ENCODE measurements around the gene TFIP11. TPM values are rescaled to one million over a fixed set of nuclear protein-coding genes. Genes with fewer than 3 reads are reported as not detected.

The TFIP11 gene
- total RNA-seq, 2 donors from 2014 or later = 21.9 to 33.2 TPM

DNA sequence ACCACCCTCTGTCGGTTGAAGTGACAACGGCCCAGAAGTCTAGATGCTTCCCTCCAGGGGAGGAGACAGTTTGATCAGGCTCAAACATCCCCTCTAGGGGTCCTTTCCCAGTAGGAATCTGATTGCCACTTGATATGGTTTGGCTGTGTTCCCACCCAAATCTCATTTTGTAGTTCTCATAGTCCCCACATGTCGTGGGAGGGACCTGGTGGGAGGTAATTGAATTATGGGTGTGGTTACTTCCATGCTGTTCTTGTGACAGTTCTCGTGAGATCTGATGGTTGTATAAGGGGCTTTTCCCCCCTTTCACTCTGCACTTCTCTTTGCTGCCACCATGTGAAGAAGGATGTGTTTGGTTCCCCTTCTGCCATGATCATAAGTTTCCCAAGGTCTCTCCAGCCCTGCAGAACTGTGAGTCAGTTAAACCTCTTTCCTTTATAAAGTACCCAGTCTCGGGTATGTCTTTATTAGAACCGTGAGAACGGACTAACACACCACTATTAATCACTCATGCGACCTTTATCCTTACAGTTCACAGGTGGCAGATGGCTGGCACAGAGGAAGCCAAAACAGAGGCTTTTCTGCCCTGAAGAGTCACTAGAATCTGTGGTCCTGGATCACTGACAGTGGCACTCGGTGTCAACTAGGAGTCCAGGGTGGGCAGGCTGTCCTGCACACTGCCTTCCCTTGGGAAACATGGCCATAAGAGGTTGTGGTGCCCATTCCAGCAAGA is 61.7 kb downstream of the TFIP11 start:
- Histone ChIP-seq H3K27ac (no peak overlapping the region), H3K4me1 (replicated peaks) (no peaks in the 10 kb centered on the region), H3K36me3 (no peaks in the 10 kb centered on the region), H3K4me3 (no peak overlapping the region), H3K9me3 (no peaks in the 10 kb centered on the region), H3K27me3 (replicated peaks; ENCODE audit: insufficient read depth) (no peaks in the 10 kb centered on the region)
- TF ChIP-seq, protein P1, sequence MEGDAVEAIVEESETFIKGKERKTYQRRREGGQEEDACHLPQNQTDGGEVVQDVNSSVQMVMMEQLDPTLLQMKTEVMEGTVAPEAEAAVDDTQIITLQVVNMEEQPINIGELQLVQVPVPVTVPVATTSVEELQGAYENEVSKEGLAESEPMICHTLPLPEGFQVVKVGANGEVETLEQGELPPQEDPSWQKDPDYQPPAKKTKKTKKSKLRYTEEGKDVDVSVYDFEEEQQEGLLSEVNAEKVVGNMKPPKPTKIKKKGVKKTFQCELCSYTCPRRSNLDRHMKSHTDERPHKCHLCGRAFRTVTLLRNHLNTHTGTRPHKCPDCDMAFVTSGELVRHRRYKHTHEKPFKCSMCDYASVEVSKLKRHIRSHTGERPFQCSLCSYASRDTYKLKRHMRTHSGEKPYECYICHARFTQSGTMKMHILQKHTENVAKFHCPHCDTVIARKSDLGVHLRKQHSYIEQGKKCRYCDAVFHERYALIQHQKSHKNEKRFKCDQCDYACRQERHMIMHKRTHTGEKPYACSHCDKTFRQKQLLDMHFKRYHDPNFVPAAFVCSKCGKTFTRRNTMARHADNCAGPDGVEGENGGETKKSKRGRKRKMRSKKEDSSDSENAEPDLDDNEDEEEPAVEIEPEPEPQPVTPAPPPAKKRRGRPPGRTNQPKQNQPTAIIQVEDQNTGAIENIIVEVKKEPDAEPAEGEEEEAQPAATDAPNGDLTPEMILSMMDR (IDR thresholded peaks at IDR 0.05) = no peak
- TF ChIP-seq POLR2A (IDR thresholded peaks at IDR 0.05) = no peak
- TF ChIP-seq POLR2AphosphoS5 (IDR thresholded peaks at IDR 0.05) = no peak
- 76% methylated on average over 9 of the region's 9 CpGs for WGBS
- intact Hi-C loops (cut with DNase I) = no loop called here
- no peak for DNase-seq (ENCODE audit: low spot score)

DNA sequence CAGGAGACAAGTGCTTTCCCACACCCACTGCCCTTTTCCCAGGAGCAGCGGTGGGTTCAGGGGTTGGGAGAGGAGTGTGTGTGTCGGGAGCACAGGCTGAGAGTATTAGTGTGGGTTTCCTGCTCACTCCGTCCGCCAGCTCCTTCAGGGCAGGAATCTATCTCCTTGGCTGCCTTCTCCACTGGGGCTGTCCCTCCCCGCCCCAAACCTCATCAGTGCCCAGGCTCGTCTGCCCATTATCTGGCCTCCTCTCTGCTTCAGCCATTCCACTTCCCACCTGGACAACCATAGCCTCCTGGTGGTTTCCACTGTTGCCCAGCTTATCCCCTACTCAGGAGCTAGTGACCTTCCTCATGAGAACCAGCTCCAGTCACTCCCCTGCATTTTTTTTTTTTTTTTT is 63.3 kb downstream of the TFIP11 start:
- no peak for DNase-seq (ENCODE audit: low spot score)
- H3K4me3 ChIP-seq = no peak overlapping the region
- no peaks in the 10 kb centered on the region for H3K4me1 ChIP-seq (replicated peaks)
- 52% methylated on average over 6 of the region's 6 CpGs for WGBS
- no peak for TF ChIP-seq POLR2AphosphoS5 (IDR thresholded peaks at IDR 0.05)
- TF ChIP-seq, protein P1 (IDR thresholded peaks at IDR 0.05) = no peak
- no peaks in the 10 kb centered on the region for H3K36me3 ChIP-seq
- H3K27me3 ChIP-seq (replicated peaks; ENCODE audit: insufficient read depth) = no peaks in the 10 kb centered on the region
- intact Hi-C loops (cut with DNase I) = no loop called here
- no peak overlapping the region for H3K27ac ChIP-seq
- H3K9me3 ChIP-seq = no peaks in the 10 kb centered on the region

- WGBS = 45% methylated on average over 5 of the region's 5 CpGs
- TF ChIP-seq POLR2AphosphoS5 (IDR thresholded peaks at IDR 0.05) = no peak
- TF ChIP-seq, protein P1 (IDR thresholded peaks at IDR 0.05) = no peak
- TF ChIP-seq POLR2A (IDR thresholded peaks at IDR 0.05) = no peak
- intact Hi-C loops (cut with DNase I) = no loop called here
- Histone ChIP-seq H3K27ac (no peak overlapping the region), H3K4me3 (no peak overlapping the region), H3K36me3 (no peaks in the 10 kb centered on the region), H3K9me3 (no peaks in the 10 kb centered on the region), H3K27me3 (replicated peaks; ENCODE audit: insufficient read depth) (no peaks in the 10 kb centered on the region), H3K4me1 (replicated peaks) (no peaks in the 10 kb centered on the region)
- no peak for DNase-seq (ENCODE audit: low spot score)
Observed at GRCh38 chr22:26448334-26448733, 63.9 kb downstream of the TFIP11 start.

- intact Hi-C loops (cut with DNase I) = no loop called here
- H3K36me3 ChIP-seq = no peaks in the 10 kb centered on the region
- no peak for DNase-seq (ENCODE audit: low spot score)
- 77% methylated on average over 15 of the region's 15 CpGs for WGBS
- H3K27me3 ChIP-seq (replicated peaks; ENCODE audit: insufficient read depth) = no peaks in the 10 kb centered on the region
- no peaks in the 10 kb centered on the region for H3K4me1 ChIP-seq (replicated peaks)
- no peak overlapping the region for H3K4me3 ChIP-seq
- H3K27ac ChIP-seq = no peak overlapping the region
- TF ChIP-seq POLR2AphosphoS5 (IDR thresholded peaks at IDR 0.05) = no peak
- no peak for TF ChIP-seq POLR2A (IDR thresholded peaks at IDR 0.05)
- no peaks in the 10 kb centered on the region for H3K9me3 ChIP-seq
Observed at GRCh38 chr22:26447584-26448329, 64.5 kb downstream of the TFIP11 start.

DNA sequence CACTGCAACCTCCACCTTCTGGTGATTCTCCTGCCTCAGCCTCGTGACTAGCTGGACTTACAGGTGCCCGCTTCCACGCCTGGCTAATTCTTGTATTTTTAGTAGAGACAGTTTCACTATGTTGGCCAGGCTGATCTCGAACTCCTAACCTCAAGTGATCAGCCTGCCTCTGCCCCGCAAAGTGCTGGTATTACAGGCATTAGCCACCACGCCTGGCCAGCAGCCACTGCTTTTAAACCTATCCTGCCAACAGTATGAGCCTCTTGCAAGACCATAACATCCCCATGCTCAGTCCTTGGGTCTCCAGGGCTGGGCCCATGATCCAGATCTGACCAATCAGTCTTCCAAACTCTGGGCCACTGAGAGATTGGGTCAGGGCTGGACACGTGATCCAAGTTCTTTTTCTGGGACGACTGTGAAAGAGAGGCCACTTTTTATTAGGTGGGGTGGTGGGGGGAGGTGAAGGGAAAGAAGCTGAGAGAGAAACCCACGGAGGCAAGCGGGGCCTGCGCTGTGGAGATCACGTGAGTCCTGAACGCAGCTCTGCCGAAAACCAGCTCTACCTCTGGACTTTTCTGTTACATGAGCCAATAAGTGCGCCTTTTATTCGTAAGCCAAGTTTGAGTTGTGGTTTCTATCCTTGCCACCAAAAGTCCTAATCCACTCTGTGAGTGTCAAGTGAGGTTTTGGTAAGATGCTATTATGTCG is 65.3 kb downstream of the TFIP11 start:
- TF ChIP-seq POLR2AphosphoS5 (IDR thresholded peaks at IDR 0.05) = no peak
- TF ChIP-seq, protein P1 (IDR thresholded peaks at IDR 0.05) = no peak
- TF ChIP-seq POLR2A (IDR thresholded peaks at IDR 0.05) = no peak
- Histone ChIP-seq H3K4me1 (replicated peaks) (no peaks in the 10 kb centered on the region), H3K27ac (no peak overlapping the region), H3K36me3 (no peaks in the 10 kb centered on the region), H3K27me3 (replicated peaks; ENCODE audit: insufficient read depth) (no peaks in the 10 kb centered on the region), H3K9me3 (no peaks in the 10 kb centered on the region), H3K4me3 (no peak overlapping the region)
- intact Hi-C loops (cut with DNase I) = no loop called here
- no peak for DNase-seq (ENCODE audit: low spot score)
- WGBS = 87% methylated on average over 17 of the region's 17 CpGs

Measured in prostate gland (tissue), 2 donors.